ENCODE data around the gene RIMBP2.

The RIMBP2 gene

DNA sequence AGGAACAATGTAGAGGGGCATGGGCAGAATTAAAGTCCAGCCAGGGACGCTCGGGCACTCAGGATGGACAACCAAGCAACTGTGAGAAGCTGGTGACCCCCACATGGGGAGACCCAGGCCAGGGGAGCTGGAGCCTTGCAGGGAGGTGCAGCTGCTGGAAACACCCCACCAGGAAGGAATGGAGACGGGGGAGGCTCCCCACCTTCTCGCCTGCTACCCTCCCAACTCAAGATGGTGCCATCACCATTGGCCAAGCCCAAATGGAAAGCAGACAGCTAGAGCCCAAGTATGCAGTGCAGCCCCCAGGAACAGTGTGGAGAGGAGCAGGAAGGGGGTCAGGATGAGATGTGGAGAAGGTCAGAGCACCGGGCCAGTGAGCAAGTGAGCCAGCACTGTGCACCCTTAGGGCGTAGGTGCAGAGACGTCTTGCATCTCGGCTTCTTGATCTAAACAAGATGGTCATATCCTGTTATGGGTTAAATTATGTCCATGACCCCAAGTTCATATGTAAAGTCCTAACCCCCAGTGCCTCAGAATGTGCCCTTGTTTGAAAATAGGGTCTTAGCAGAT is 159.5 kb downstream of the RIMBP2 start:
- TF ChIP-seq, protein P1, sequence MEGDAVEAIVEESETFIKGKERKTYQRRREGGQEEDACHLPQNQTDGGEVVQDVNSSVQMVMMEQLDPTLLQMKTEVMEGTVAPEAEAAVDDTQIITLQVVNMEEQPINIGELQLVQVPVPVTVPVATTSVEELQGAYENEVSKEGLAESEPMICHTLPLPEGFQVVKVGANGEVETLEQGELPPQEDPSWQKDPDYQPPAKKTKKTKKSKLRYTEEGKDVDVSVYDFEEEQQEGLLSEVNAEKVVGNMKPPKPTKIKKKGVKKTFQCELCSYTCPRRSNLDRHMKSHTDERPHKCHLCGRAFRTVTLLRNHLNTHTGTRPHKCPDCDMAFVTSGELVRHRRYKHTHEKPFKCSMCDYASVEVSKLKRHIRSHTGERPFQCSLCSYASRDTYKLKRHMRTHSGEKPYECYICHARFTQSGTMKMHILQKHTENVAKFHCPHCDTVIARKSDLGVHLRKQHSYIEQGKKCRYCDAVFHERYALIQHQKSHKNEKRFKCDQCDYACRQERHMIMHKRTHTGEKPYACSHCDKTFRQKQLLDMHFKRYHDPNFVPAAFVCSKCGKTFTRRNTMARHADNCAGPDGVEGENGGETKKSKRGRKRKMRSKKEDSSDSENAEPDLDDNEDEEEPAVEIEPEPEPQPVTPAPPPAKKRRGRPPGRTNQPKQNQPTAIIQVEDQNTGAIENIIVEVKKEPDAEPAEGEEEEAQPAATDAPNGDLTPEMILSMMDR (conservative IDR thresholded peaks at IDR 0.05), result no peak
- peak overlapping the region; percentile 70 for H3K27ac ChIP-seq

DNA sequence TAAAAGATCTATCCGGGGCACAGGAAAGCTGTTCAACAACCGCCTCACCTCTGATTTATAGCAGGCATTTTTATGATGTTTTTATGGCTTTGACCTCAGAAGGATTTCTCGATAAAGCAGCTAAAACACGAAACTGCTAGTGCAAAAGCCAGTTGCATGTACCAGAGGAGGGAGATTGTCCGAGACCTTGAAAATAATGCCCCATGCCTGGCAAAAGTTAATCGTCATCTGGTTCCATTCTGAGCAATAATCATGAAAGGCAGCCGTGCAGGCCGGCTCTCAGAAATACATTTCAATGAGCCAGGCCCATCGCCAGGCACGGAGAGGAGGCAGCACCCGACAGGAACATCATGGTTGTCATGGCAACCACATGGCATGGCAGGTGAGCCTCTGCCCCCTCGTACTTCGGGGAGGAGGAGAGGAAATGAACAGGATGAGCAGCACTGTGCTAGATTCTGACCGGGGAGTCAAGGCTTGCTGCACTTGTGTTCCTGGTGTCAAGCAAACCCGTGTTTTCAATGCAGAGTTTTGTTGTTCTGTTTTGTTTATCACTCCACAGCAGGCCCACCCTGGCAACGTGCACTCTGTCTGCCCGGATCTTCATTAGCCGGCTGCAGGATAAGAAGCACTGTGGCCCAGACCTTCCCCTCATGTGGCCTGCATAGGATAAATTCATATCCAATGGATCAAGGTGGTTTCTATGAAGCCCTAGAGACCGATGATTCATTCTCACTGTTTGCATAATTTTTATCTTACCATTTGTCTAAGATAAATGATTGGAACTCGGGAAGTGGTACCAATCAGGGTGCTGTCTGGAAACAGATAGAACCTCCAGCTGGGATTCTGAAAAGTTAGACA is 160.2 kb downstream of the RIMBP2 start:
- peak overlapping the region; percentile 70 for H3K27ac ChIP-seq
- TF ChIP-seq, protein P1 (conservative IDR thresholded peaks at IDR 0.05), result no peak

DNA sequence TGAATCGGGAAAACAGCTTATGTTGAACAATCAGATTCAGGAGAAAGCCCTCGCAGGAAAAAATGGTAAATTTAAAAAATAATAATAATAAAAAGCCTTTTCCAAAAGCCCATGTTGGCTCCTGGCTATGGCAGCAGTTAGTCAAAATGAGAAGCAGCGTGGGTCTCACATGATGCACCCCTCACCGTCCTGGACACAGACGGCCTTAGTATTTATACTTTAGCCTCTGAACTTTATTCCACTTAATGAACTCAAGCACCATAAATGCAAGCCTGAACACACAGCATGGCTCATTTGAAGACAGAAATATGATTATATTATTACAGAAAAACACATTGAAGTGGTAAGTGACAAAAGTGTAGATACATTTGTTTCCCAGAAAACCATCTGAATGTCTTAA is 160.9 kb downstream of the RIMBP2 start:
- TF ChIP-seq, protein P1 (conservative IDR thresholded peaks at IDR 0.05), result no peak
- H3K27ac ChIP-seq, result peak overlapping the region; percentile 70

DNA sequence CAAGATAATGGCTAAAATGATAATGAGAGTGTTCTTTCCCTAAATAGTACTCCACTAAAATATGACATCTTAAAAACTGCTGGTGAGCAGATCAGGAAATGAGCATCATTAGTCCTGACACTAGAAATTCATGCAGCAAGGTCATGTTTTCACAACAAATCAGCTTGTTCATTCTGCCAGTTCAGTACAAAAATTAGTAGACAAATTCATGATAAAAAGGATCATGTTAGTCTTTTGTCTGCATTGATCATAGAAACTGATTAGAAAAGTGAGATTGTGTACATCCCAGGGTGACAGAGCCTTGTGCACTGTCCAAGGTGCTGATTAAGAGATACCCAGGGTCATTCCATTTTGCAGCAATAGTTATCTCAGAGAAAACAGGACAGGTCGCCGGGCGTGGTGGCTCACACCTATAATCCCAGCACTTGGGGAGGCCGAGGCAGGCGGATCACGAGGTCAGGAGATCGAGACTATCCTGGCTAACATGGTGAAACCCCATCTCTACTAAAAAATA is 163.6 kb downstream of the RIMBP2 start:
- no peak overlapping the region for H3K27ac ChIP-seq
- TF ChIP-seq, protein P1 (conservative IDR thresholded peaks at IDR 0.05), result no peak

DNA sequence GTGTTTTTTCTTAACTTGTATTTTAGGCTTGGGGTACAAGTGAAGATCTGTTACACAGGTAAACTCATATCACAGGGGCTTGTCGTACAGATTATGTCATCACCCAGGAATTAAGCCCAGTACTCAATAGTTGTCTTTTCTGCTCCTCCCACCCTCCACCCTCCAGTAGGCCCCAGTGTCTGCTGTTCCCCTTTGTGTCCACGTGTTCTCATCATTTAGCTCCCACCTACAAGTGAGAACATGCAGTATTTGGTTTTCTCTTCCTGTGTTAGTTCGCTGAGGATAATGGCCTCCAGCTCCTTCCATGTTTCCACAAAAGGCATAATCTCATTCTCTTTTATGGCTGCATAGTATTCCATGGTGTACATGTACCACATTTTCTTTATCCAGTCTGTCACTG is 166.7 kb downstream of the RIMBP2 start:
- H3K27ac ChIP-seq, result no peak overlapping the region
- TF ChIP-seq, protein P1 (conservative IDR thresholded peaks at IDR 0.05), result no peak

DNA sequence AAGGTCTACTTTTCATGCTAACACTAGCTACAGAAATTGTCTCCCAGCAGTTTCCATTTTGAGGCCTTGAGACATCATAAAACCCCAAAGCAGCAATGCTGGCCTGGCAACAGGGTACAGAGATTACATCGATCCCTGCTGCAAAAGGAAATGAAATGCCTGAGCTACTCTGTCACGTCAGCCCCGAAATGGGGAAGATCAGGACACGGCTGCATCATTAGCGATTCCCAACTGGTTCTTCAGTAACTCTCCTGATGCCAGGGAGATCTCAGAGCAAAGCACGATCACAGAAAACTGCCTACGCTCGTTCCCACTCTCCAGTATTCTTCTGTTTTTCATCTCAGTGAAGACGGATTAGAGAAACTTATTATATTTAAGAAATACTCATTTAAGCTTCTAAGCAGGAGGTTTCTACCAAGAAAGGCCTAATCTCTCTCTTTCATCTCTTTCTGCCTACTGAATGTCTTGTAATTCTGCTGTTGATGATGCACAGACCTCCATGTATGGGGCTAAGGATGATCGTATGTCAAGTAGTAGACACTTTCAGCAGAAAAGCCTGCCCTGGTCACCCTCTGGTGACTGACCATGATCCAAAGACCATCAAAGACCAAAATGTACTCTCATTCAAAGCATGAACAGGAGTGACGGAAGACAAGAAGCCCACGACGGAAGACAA is 168.5 kb downstream of the RIMBP2 start:
- H3K27ac ChIP-seq, result no peak overlapping the region
- TF ChIP-seq, protein P1 (conservative IDR thresholded peaks at IDR 0.05), result no peak

DNA sequence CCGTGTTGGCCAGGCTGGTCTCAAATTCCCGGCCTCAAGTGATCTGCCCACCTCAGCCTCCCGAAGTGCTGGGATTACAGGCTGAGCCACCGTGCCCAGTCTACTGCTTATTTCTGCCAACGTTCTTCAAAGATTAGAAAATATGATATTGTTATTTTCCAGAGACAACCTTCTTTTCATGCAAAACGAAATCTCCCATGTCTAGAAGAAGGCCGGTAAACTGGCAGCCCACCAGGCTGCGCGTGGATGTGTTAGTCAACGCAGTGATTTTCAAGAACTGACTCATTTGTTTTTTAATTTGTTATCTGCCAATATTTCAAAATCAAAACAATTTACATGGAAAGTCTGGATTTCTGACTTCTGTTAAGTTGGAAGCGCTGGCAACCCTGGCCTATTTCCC is 169.6 kb downstream of the RIMBP2 start:
- TF ChIP-seq, protein P1 (conservative IDR thresholded peaks at IDR 0.05), result no peak
- no peak overlapping the region for H3K27ac ChIP-seq

All from VCaP (cell line).